Natural killer cell (primary cell): ENCODE results near the gene RHOD. TPM values are rescaled to one million over a fixed set of nuclear protein-coding genes. Genes with fewer than 3 reads are reported as not detected.

Experiments
- ATAC-seq, 3 donors: fragments of 150-1000 bp in 2 of 3; fragments of 200-7000 bp in 1 of 3; cut with Tn5 transposase; 1 replicate in 1 of 3; 2 replicates in 2 of 3; pipeline ENCODE4 v1.10.0; 2021; ENCODE audit warnings: mild to moderate bottlenecking in 2 of 3, moderate library complexity in 2 of 3
- DNase-seq, 2 donors: peaks; one replicate each; pipeline versions ENCODE4 v3.0.0 to v3.0.0-alpha.2; 2013 to 2021; ENCODE audit warnings: mixed read lengths in 1 of 2
- H3K27ac ChIP-seq: one replicate; pipeline ENCODE4 v1.5.1; 2013; ENCODE audit warnings: mild to moderate bottlenecking, low read length
- H3K27me3 ChIP-seq: one replicate; pipeline ENCODE4 v1.6.1; 2013; ENCODE audit warnings: low read length; ENCODE audit not compliant: control insufficient read depth, insufficient read depth
- H3K36me3 ChIP-seq: one replicate; pipeline ENCODE4 v1.6.1; 2013; ENCODE audit warnings: low read length; ENCODE audit not compliant: control insufficient read depth, insufficient read depth
- H3K4me1 ChIP-seq: one replicate; pipeline ENCODE4 v1.6.1; 2013; ENCODE audit warnings: low read length; ENCODE audit not compliant: control insufficient read depth, insufficient read depth
- H3K4me3 ChIP-seq: one replicate; pipeline ENCODE4 v1.5.1; 2013; ENCODE audit warnings: low read length
- H3K9me3 ChIP-seq: one replicate; pipeline ENCODE4 v1.6.1; 2013; ENCODE audit warnings: low read length; ENCODE audit not compliant: control insufficient read depth, insufficient read depth
- H3K27ac Mint-ChIP-seq, 2 donors: one replicate each; pipeline ENCODE4 v1.8.0; 2022; ENCODE audit warnings: mild to moderate bottlenecking in 2 of 2, mixed read lengths in 2 of 2, moderate library complexity in 1 of 2
- H3K27me3 Mint-ChIP-seq, 2 donors: one replicate each; pipeline ENCODE4 v1.8.0; 2022; ENCODE audit warnings: low read depth in 2 of 2, mixed read lengths in 2 of 2
- H3K36me3 Mint-ChIP-seq: one replicate; pipeline ENCODE4 v1.8.0; 2022; ENCODE audit warnings: mixed read lengths
- H3K4me1 Mint-ChIP-seq, 2 donors: one replicate each; pipeline ENCODE4 v1.8.0; 2022; ENCODE audit warnings: mixed read lengths in 2 of 2
- H3K4me3 Mint-ChIP-seq: one replicate; pipeline ENCODE4 v1.8.0; 2022; ENCODE audit warnings: mild to moderate bottlenecking, moderate library complexity, mixed read lengths
- H3K9me3 Mint-ChIP-seq, 2 donors: one replicate each; pipeline ENCODE4 v1.8.0; 2022; ENCODE audit warnings: mixed read lengths in 2 of 2
- WGBS: methylation state at CpG from one replicate; pipeline ENCODE4 v1.1.7; 2013; ENCODE audit warnings: missing lambda C conversion rate; ENCODE audit not compliant: insufficient coverage; 5-methylcytosine and 5-hydroxymethylcytosine counted together
- intact Hi-C: fragments of 100-400 bp; cut with micrococcal nuclease; formaldehyde crosslinking; loops from one replicate; pipeline ENCODE4 v1.14.2; 2022
- total RNA-seq, 4 donors: library from RNA; stranded (reverse); fragments of 120-200 nt in 1 of 4; gene quantifications; one replicate each; pipeline versions ENCODE4 v1.2.3 to v1.2.4, GENCODE V29; 2013 to 2022
- TF ChIP-seq, protein P1 (sequence below): fragments of 200-600 bp; IDR thresholded peaks from one replicate; pipeline ENCODE4 v1.8.0; 2022; ENCODE audit warnings: antibody characterized with exemption

The RHOD gene
- total RNA-seq, 3 donors from 2014 or later (not counting 1 experiment from before 2014, with no cell fraction given) = not detected

DNA sequence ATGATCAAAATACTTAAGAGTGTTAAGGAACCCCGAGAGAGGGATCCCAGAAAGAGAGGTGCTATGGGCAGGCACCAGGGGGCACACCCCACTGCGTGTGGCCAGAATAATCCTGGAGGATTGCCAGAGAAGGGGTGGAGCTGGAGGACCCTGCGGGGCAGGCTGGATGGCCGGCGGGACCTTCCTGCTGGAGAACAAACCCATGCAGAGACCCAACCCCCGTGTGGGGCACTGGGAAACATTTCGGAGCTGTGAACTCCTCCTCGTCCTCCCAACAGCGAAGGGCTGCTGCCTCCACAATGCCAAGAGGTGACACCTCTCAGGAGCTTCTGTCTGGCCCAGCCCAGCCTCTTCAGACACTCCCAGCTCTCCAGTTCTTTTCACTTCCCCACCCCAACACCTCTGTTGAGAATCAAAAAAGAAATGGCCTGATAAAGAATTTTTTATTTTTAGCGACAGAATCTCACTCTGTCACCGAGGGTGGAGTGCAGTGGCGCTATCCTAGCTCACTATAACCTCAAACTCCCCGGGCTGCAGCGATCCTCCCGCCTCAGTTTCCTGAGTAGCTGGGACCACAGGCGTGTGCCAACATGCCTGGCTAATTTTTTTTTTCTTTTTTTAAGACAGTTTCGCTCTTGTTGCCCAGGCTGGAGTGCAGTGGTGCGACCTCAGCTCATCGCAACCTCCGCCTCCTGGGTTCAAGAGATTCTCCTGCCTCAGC lies 25.6 kb downstream of the RHOD start:
- peak in 1 of 3 donors; percentile 17 for ATAC-seq

GRCh38 chr11:67083786-67084366 lies 27.2 kb downstream of the RHOD start:
- H3K36me3 Mint-ChIP-seq = no peaks in the 10 kb centered on the region
- H3K36me3 ChIP-seq = no peaks in the 10 kb centered on the region
- TF ChIP-seq, protein P1, sequence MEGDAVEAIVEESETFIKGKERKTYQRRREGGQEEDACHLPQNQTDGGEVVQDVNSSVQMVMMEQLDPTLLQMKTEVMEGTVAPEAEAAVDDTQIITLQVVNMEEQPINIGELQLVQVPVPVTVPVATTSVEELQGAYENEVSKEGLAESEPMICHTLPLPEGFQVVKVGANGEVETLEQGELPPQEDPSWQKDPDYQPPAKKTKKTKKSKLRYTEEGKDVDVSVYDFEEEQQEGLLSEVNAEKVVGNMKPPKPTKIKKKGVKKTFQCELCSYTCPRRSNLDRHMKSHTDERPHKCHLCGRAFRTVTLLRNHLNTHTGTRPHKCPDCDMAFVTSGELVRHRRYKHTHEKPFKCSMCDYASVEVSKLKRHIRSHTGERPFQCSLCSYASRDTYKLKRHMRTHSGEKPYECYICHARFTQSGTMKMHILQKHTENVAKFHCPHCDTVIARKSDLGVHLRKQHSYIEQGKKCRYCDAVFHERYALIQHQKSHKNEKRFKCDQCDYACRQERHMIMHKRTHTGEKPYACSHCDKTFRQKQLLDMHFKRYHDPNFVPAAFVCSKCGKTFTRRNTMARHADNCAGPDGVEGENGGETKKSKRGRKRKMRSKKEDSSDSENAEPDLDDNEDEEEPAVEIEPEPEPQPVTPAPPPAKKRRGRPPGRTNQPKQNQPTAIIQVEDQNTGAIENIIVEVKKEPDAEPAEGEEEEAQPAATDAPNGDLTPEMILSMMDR = no peak
- H3K27ac ChIP-seq = no peak overlapping the region
- ATAC-seq (no peak), DNase-seq (no peak)
- H3K4me3 Mint-ChIP-seq = no peak overlapping the region
- 76% methylated on average over 7 of the region's 8 CpGs for WGBS
- peaks cover 13% of the 10 kb centered on the region for H3K4me1 ChIP-seq
- no peaks in the 10 kb centered on the region for H3K9me3 Mint-ChIP-seq
- peaks cover 3% of the 10 kb centered on the region for H3K27me3 ChIP-seq
- no peak overlapping the region for H3K27ac Mint-ChIP-seq
- no peaks in the 10 kb centered on the region for H3K9me3 ChIP-seq
- H3K4me3 ChIP-seq = no peak overlapping the region
- H3K4me1 Mint-ChIP-seq = peaks cover 6 to 12% of the 10 kb centered on the region in 2 donors
- intact Hi-C loops = no loop called here
- H3K27me3 Mint-ChIP-seq = no peaks in the 10 kb centered on the region

More for the DNA sequence above, 25.6 kb downstream of the RHOD start:
- Histone ChIP-seq H3K27ac (no peak overlapping the region), H3K4me3 (no peak overlapping the region), H3K36me3 (no peaks in the 10 kb centered on the region), H3K27me3 (peaks cover 3% of the 10 kb centered on the region), H3K4me1 (peaks cover 16% of the 10 kb centered on the region), H3K9me3 (no peaks in the 10 kb centered on the region)
- 26% methylated on average over 20 of the region's 20 CpGs for WGBS
- Mint-ChIP-seq H3K9me3 (no peaks in the 10 kb centered on the region), H3K27ac (no peak overlapping the region), H3K4me3 (peak overlapping the region; percentile 25), H3K4me1 (peaks cover 6 to 12% of the 10 kb centered on the region in 2 donors), H3K27me3 (no peaks in the 10 kb centered on the region), H3K36me3 (no peaks in the 10 kb centered on the region)
- peak in 1 of 2 donors; percentile 38 for DNase-seq
- intact Hi-C loops = no loop called here
- TF ChIP-seq, protein P1 = no peak

- Mint-ChIP-seq H3K27me3 (no peaks in the 10 kb centered on the region), H3K4me1 (peaks cover 6 to 12% of the 10 kb centered on the region in 2 donors), H3K9me3 (no peaks in the 10 kb centered on the region), H3K36me3 (no peaks in the 10 kb centered on the region), H3K4me3 (no peak overlapping the region), H3K27ac (no peak overlapping the region)
- no peak overlapping the region for H3K27ac ChIP-seq
- H3K4me3 ChIP-seq = no peak overlapping the region
- H3K9me3 ChIP-seq = no peaks in the 10 kb centered on the region
- intact Hi-C loops = no loop called here
- ATAC-seq (no peak), DNase-seq (no peak)
- WGBS = 94% methylated on average over 5 of the region's 5 CpGs
- H3K4me1 ChIP-seq = peaks cover 13% of the 10 kb centered on the region
- peaks cover 3% of the 10 kb centered on the region for H3K27me3 ChIP-seq
- H3K36me3 ChIP-seq = no peaks in the 10 kb centered on the region
- TF ChIP-seq, protein P1 = no peak
These were observed 29.0 kb downstream of the RHOD start for GRCh38 chr11:67085617-67086016.
